ENCODE measurements around the gene KCTD6. TPM values are rescaled to one million over a fixed set of nuclear protein-coding genes. Genes with fewer than 3 reads are reported as not detected.

KCTD6 gene
- total and polyA plus RNA-seq, 2 of the 8 experiments (the other 6 are each of a cell fraction or from before 2014, with no cell fraction given) = 17.4 to 21.4 TPM

- Histone ChIP-seq H4K8ac (ENCODE audit: extremely low read depth, insufficient read depth, low read length) (no peak overlapping the region), H3K18ac (ENCODE audit: extremely low read depth, low read length) (no peak overlapping the region), H3K23ac (ENCODE audit: insufficient read length) (no peak overlapping the region), H2AFZ (ENCODE audit: low read length) (no peak overlapping the region), H3K36me3 (ENCODE audit: control insufficient read depth in 2 of 4, insufficient read depth in 4 of 4, low read length in 3 of 4) (no peaks in the 10 kb centered on the region), H4K91ac (replicated peaks; ENCODE audit: insufficient read length, low read length) (no peak overlapping the region), H3K79me2 (ENCODE audit: control insufficient read depth in 1 of 2, insufficient read depth in 2 of 2, low read length in 2 of 2) (no peaks in the 10 kb centered on the region), H3K9me3 (ENCODE audit: insufficient read depth in 2 of 2, low read depth in 1 of 2, low read length in 1 of 2) (no peaks in the 10 kb centered on the region), H3K79me1 (ENCODE audit: low read depth, low read length) (no peaks in the 10 kb centered on the region), H2BK20ac (ENCODE audit: low read length) (no peak overlapping the region), H3K14ac (ENCODE audit: insufficient read length) (no peak overlapping the region), H3K4me3 (ENCODE audit: extremely low read depth in 1 of 4, insufficient read depth in 2 of 4, low read depth in 3 of 4, low read length in 4 of 4) (no peak overlapping the region), H3K27ac (ENCODE audit: low read depth, low read length) (no peak overlapping the region), H3K23me2 (ENCODE audit: low read depth, low read length) (no peaks in the 10 kb centered on the region), H2BK15ac (ENCODE audit: low read length) (no peak overlapping the region), H4K20me1 (replicated peaks in 1 of 2; ENCODE audit: control insufficient read depth in 1 of 2, insufficient read depth in 2 of 2, low read length in 2 of 2) (no peaks in the 10 kb centered on the region), H3K4me2 (ENCODE audit: insufficient read depth in 1 of 2, low read depth in 2 of 2, low read length in 2 of 2) (no peak overlapping the region), H3K4ac (replicated peaks; ENCODE audit: insufficient read length, low read depth, low read length) (no peak overlapping the region), H2AK5ac (ENCODE audit: low read depth, low read length) (no peak overlapping the region), H3K4me1 (replicated peaks in 1 of 4; ENCODE audit: control insufficient read depth in 3 of 4, insufficient read depth in 4 of 4, low read length in 3 of 4) (peaks cover 0 to 7% (median 4%) of the 10 kb centered on the region in 4 experiments; a peak in 4 of 7 replicates), H3K56ac (replicated peaks; ENCODE audit: insufficient read length, low read depth, low read length) (no peak overlapping the region), H3K27me3 (replicated peaks in 1 of 4; ENCODE audit: control insufficient read depth in 3 of 4, extremely low read depth in 1 of 4, insufficient read depth in 3 of 4, low read length in 3 of 4) (no peaks in the 10 kb centered on the region), H4K5ac (ENCODE audit: insufficient read length, low read depth, low read length) (no peak overlapping the region), H3K9ac (replicated peaks in 1 of 4; ENCODE audit: extremely low read depth in 1 of 4, low read depth in 3 of 4, low read length in 3 of 4) (no peak overlapping the region), H2BK120ac (replicated peaks; ENCODE audit: low read depth, low read length) (no peak overlapping the region), H2BK12ac (ENCODE audit: low read depth, low read length) (no peak overlapping the region), H2BK5ac (ENCODE audit: low read depth, low read length) (no peak overlapping the region)
- 95% methylated on average over 12 of the region's 12 CpGs; no CpG with 5 or more reads in 1 of the 2 experiments for WGBS, 2 experiments (ENCODE audit: extremely low coverage in 1 of 2, insufficient coverage in 1 of 2, insufficient read length in 1 of 2, insufficient replicate concordance in 2 of 2, low coverage in 1 of 2, low lambda C conversion rate in 2 of 2, missing lambda C conversion rate in 1 of 2)
- FAIRE-seq (no peak), DNase-seq (ENCODE audit: low read depth in 1 of 2, low spot score in 2 of 2) (no peak)
- POLR2A ChIA-PET (ENCODE audit: partially characterized antibody) = interaction anchor here (0.6 to 1.7 kb wide), 7 partner anchors 21 to 44 kb away, joined by 3 to 5 read pairs (median 4); no protein-coding TSS in a partner anchor
- CTCF ChIA-PET (ENCODE audit: partially characterized antibody) = interaction anchor here (0.6 to 1.7 kb wide), 8 partner anchors 16 to 166 kb away, joined by 3 to 7 read pairs (median 3); partner anchors contain the start of gene KCTD6
- TF ChIP-seq NRF1 (IDR thresholded peaks at IDR 0.05; ENCODE audit: low read depth, low read length) (no peak), POU5F1 (IDR thresholded peaks at IDR 0.05; ENCODE audit: low read depth, low read length) (no peak), RAD21 (IDR thresholded peaks at IDR 0.05 in 1 of 2, conservative IDR thresholded peaks at IDR 0.05 in 1 of 2; ENCODE audit: low read depth in 2 of 2, low read length in 2 of 2) (no peak), TAF7 (optimal IDR thresholded peaks at IDR 0.05; ENCODE audit: borderline replicate concordance, low read depth, low read length) (no peak), CBX8 (IDR thresholded peaks at IDR 0.05; ENCODE audit: borderline replicate concordance, low read depth, low read length) (no peak), JUND (IDR thresholded peaks at IDR 0.05; ENCODE audit: low read length) (no peak), JUN (IDR thresholded peaks at IDR 0.05; ENCODE audit: low read depth, low read length) (no peak), ZNF274 (IDR thresholded peaks at IDR 0.05; ENCODE audit: borderline replicate concordance, extremely low read depth, low read length) (no peak), BRCA1 (IDR thresholded peaks at IDR 0.05; ENCODE audit: low read depth, low read length) (no peak), EGR1 (IDR thresholded peaks at IDR 0.05; ENCODE audit: borderline replicate concordance, low read depth, low read length) (no peak), SP1 (IDR thresholded peaks at IDR 0.05; ENCODE audit: low read depth, low read length) (no peak), ATF2 (IDR thresholded peaks at IDR 0.05; ENCODE audit: low read length) (no peak)
These were observed 21.4 kb upstream of the KCTD6 start for GRCh38 chr3:58470363-58471024.
